GM18909 (cell line): ENCODE measurements around the gene RSU1.
A peak's percentile ranks its signal among the peaks of the same experiment; 100 is the strongest.

Experiments
- ATAC-seq: cut with Tn5 transposase; IDR thresholded peaks from one replicate; pipeline ENCODE4 v1.9.1; 2021; ENCODE audit warnings: mild to moderate bottlenecking; ENCODE audit not compliant: unreplicated experiment, poor library complexity

RSU1 gene

DNA sequence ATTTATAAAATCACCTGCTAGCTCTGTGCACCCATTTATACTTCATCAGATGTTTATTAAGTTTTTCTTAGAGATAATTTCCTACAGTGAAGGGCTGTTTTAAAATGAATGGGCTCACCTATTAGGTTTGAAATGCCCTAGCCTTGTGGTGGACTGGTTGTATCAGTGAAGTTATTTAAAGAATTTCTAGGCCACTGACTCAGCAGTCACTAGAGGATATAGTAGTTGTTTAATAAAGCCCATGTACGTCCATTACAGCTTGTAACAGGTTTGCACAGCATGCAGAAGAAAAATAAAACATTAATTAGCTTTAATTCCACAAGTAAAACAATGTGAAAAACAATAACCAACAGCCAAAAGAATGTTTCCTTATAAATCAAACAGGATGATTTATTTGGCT lies 128.0 kb downstream of the RSU1 start:
- ATAC-seq, result no peak

DNA sequence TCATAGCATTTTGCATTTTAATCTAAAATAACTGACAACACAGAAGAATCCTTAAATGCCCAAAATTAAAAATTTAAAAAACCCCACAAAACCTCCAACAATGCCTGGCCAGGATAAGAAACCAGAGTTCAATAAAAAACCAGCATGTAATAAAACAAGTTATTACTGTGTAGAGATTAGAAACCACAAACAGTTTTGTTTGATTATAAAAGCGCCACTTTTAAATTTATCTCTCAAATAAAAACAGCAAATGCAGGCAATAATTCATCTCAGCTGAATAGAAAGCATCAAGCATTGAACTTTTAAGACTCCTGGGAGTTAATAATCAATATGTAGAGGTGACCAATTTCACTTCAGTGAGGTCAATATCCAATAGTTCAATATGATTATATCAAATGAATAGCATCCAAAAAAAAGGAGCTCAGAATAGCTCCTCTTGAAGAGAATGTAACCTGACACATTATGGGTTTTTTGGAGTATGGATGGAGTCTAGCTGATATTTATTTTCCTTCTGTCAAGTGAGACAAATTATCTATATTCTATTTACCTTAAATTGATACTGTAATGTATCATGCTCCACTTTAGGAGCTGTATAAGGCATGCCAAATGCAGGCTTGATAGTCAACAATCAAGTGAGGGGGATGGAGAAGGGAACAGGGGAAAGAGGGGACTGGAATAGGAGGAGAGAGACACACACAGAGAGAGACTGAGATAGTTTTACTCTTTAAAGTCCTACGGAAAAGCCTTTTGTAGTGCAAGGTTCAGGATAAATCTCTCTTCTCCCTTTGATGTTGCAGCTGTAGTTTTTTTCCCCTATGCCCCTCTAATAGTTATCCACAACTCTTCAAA lies 130.9 kb downstream of the RSU1 start:
- no peak for ATAC-seq

DNA sequence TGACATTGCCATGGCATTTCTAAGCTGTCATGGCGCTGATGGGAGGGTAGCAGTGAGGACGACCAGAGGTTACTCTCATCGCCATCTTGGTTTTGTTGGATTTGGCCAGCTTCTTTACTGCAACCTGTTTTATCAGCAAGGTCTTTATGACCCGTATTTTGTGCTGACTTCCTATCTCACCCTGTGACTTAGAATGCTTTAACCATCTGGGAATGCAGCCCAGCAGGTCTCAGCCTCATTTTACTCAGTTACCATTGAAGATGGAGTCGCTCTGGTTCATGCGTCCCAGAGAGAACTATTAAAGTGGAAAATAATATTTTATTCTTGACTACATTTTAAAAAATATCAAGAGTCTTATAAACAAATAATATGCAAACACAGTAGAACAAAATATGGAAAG lies 131.7 kb downstream of the RSU1 start:
- ATAC-seq, result no peak

DNA sequence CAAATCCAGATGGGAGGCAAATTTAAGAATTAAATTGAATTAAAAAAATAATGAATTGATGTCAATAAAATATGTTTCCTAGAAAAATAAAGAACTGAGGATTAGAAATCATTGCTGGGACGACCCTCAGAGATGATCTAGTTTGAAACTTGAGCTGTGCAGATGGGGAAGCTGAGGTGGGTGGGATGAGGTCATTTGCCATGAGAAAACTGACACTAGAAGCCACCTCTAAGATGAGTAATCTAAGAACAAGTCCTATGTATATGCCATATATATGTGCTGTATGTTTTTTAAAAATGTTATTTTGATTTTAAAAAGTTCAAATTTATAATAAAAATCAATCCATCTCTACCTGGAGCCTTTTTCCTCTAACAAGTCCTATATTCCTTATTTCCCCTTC lies 135.7 kb downstream of the RSU1 start:
- ATAC-seq, result no peak

DNA sequence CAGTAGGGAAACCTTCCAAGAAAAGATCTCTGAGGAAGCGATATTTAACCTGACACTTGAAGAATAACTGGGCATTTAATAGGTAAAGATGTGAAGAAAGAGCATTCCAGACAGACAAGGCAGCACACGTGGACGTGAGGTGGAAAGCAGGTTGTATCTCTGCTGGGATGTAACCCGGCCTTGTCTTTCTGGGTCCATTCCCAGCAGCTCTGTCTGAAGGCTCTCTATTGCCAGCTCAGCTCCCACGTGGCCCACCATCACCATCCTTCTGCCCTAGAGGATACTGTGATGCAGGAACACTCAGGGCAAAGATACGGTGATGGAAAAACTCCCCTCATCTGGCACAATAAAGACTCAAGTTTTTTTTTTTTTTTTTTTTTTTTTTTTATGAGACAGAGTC lies 137.7 kb downstream of the RSU1 start:
- no peak for ATAC-seq

DNA sequence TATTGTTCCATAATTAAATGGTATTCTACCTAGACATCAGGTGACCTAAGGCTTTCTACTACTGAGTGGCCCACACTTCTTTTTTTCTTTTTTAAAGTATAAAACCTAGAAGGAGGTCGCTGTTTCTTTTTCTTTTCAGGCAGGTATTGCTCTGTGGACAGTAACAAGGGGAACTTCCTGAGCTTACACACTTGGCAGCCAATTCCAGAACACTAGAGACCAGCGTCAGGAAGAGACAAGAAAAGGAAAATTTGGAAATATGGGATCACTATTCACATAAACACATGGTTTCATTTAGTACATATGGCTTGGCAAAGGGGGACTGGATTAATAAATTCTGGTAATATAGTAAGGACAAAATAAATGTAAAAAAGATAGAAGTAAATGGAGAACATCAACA lies 141.9 kb downstream of the RSU1 start:
- ATAC-seq, result no peak

DNA sequence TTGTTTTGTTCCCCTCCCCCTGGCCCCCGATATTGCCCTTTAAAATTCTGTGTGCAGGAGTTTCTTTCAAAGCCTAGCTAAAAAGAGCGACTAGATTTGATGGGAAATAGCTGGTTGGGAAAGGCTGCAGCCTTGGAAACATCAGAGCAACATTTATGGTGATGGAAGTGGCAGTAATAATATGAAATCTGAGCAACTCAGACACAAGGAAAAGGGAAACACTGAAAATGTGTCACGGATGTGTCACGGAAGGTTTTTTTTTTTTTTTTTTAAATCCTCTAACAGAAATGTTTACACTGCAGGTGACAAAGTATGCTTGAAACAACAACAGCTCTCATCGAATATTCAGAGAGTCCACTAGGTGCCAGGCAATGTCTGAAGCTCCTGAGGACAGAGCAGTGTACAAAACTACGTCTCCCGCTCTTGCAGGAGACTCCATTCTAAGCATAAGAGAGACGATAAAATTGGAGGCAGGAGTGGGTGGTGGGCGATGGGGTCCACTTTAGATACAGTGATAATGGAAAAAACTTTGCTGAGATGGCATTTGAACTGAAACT lies 143.0 kb downstream of the RSU1 start:
- no peak for ATAC-seq

DNA sequence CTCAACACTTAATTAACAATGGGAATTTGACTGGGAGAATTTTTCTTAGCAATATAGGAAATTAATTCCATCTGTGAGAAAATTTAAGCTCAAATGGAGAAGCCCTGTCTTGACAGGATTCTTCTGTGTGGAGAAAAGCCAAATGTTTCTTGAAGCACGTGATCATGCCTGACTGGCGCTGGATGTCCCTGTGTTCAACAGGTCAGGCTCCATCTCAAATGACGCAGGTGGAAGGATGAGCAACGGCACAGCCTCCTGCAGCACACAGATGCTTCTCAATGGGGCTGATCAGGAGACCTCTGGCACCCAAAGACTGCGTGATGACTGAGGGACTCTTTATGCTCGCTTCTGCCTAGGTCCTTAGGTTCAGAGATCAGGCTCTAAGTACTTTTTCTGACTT lies 143.8 kb downstream of the RSU1 start:
- ATAC-seq, result no peak

DNA sequence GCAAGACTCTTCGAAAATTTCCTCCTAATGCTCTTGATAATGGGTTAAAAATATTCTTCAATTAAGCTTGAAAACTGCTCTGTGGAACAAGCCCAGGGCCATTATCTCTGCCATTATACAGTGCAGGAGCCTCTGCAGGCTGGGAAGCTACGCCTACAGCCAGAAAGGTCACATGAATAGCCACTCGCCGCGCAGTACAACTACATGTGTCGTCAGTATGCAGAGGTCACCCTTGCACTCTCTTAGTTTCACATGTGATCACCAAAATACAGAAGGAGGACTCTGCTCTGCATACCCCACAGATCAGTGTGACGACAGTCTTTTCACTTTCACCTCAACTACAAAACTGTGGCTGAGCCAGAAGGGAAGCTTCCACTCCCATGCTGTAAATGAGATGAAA lies 153.8 kb downstream of the RSU1 start:
- no peak for ATAC-seq

DNA sequence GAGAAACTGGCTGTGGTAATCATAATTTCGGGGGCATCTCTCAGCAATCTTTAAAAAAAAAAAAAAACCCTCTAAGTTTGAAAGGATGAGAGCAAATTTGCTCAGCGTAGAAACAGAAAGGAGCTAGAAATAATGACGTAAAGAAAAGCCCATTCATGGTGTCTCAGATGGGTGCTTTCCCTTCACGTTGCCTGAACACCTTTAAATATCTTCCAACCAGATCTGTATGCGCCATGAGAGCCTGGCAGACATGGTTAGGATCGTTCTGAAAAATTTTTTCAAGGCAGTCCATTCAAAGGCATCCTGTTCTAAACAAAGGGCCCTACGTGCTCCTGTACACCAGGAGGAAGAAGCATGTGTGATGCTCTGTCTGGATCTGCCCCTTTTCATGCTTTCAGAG lies 154.3 kb downstream of the RSU1 start:
- ATAC-seq, result no peak

DNA sequence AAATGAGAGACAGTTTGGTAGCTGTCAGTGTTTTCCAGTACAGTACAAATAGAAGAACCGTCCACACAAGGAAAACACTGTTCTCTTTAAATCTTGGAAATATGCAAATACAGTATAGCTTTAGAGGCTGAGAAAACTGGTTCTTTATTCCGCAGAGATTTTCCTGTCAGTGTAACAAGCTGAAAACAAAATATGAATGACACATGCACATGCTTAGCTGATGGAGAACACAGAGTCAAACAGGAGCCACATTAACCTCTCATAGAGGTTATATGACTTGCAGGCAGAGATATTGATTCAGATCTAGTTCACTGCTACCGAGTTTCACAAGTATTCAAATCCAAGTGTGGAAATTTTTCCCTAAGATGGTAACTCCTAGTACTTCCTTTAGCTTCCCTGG lies 160.3 kb downstream of the RSU1 start:
- no peak for ATAC-seq

DNA sequence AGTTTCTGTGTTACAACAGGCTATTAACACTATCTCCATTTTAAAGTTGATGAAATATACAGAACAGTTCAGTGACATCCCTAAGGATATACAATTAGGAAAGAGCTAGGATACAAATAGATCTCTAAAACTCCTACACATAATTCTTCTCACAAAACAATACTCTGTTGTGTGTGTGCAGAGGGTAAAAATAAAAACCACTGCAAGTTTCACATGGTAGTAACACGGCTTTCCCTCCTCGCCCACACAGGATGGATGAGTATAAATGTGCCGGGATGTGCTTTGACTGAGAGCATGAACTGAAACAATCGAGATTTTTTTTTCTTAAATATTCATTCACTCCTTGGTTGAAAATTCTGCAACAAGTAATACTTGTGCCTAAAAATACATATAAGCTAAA lies 164.0 kb downstream of the RSU1 start:
- ATAC-seq, result peak; percentile 62

DNA sequence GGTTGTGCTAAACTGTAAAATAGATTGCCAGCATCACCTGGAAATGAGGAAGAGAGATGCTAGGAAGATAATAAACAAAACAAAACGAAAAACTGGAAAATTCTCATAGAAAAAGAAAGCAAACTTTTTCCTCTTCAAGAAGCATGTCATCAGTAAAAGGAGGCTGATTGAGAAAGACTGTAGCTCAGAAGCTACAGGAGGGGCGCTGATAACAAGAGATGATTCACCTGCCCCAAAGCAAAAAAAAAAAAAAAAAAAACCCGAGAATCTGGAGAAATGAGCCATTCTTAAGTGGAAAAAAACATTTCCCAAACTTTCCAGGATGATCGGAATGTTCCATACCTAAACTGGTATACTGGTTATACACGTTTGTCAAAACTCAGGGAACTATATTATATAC lies 165.1 kb downstream of the RSU1 start:
- ATAC-seq, result no peak

DNA sequence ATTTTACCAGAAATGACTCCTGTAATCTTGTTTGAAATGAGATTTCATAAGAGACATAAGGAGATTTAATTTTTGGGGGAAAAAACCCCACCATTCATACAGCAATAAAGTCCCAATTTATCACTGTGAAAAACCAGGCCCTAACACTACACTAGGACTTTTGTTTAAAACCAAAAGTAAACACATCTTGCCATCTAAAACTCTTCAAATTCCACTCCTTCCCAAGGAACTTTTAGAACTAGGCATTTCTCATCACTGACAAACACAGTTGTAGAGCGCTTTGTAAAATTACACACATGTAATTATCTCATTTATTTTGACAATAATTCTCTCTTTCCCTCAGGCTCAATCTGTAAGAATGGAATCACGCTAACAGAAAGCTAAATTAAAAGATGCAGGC lies 167.5 kb downstream of the RSU1 start:
- no peak for ATAC-seq

DNA sequence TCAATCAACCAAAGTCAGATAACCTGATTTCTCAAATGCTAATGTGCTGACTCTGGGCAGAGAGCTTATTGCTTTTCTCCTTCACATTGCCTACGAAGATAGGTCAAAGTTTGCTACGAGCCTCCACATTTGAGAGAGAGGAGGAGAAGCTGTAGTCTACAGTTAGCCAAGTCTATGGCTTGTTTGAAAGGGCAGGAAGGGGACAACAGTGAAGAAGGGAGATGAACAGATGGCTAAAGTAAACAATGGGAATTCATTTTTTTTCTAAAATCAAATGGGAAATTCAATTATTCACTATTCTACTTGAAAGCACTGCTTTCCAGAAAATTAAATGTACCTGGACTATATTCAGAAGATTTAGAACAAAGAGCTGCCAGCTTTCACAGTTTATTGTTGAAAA lies 168.9 kb downstream of the RSU1 start:
- ATAC-seq, result no peak

DNA sequence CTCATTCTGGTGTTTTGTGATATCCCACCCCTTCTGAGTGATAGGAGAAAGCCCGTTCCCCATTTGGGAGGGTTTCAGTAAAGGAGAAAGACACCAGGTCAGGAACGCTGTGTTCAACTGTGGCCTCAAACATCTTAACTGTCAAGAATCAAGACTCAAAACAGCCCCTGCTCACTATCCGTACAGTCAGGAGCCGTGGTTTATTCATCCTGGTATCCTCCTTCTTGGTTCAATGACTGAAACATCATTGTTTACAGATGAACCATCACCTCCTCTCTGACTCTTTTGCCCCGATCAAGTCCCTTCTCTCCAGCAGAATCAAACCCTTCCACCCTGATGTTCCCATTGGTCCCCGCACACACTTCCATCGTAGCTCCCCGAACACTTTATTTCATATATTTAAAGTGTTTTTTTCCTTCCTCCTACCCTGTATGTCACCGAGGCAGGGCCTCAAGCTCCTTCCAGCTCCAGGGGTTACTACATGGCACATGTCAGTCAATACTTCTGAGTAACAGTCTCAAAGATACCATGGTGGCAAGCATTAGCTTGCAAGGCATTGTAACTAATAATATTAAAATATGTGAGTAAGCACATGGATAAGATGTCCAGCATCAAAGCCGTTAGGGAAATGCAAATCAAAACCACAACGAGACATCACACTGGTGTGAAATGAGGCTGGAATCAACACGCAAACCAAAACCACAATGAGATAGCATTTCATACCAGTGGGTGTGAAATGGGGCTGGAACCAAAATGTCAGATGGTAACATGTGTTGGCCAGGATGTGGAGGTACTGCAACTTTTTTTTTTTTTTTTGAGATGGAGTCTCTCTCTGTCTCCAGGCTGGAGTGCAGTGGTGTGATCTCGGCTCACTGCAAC lies 170.8 kb downstream of the RSU1 start:
- no peak for ATAC-seq

DNA sequence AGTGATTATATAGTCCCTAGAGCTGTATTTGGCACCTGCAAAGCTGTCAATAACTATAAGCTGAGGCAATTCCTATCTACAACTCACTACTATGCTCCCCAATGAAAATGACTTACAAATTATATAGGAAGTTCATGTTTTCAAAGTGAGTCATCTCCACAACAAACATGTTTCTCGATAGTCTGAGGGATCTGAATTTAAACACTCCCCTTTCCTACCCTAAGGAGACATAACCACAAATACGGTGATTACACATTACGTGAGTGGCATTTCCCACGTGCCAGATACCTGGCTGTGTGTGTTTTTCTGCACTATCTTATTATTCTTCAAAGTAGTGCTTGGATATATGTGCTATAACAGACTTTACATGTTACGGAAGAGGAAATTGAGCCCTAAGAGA lies 173.1 kb downstream of the RSU1 start:
- ATAC-seq, result no peak

DNA sequence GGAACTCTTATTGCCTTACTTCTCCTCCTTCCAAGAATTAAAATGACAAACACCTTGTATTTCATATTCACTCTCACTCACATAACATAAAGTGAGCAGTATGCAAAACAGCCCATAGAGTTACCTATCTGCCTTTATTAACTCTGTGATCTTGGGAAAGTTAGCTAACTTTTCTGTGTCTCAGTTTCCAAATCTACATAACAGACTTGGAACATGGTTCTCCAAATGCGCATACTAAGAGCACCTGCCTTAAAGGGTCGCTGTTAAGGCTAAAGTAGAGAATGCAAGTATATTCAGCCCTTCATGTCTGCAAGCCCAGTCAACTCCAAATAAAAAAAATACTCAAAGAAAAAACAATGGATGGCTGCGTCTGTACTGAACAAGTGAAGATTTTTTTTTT lies 173.7 kb downstream of the RSU1 start:
- no peak for ATAC-seq

DNA sequence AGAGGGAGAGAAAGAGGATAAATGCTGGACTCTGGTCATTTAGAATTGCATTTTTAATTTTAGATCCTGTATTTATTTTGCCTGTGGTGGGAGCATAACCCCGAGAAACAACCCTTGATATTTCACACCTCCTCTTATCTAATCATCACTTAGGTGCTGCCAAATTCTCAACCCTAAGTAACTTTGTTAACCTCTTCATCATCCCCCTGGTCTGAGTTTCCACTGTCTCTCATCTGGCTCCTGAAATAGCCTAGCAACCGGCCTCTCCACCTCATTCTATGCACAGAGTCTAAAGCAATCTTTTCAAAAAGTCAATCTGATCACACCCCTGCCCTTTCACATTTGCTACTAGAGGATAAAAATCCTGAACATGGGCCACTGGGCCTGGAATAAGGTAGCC lies 177.1 kb downstream of the RSU1 start:
- no peak for ATAC-seq

DNA sequence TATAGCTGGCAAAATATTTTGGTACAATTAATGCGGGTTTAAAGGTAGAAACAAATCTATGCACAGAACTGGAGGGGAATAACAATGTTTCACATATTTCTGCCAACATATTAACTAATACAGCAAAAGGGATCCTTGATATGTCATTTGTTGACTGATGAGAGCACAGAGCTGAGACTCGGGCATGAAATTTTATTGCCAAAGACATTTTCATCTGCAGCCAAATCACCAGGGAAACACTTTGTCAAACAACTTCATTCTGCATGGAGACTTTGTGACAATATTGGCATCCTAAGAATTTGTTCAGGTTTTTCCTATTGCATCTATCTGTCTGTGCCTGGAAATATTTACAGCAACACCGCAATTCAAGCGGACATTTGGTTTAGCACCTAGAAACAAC lies 177.8 kb downstream of the RSU1 start:
- no peak for ATAC-seq

DNA sequence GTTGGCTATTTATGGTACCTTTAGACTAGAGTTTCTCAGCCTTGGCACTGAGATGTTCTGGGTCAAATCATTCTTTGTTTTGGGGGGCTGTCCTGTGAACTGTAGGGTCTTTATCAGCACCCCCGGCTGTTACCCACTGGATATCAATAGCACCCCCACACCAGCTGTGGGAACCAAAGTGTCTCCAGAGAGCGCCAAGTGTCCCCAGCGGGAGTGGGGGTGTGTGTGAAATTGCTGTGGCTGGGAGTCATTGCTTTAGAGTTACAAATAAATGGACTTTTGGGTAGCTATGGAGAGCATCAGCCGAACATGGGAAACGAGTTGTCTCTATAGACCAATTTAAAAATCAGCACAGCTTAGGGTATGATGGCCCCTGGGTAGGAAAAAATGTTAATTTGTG lies 184.2 kb downstream of the RSU1 start:
- no peak for ATAC-seq
